HT1080 (cell line): ENCODE data around the gene ERCC6L. TPM values are rescaled to one million over a fixed set of nuclear protein-coding genes. Genes with fewer than 3 reads are reported as not detected.

ENCODE experiments used
- DNase-seq: peaks from one replicate; pipeline ENCODE4 v3.0.0-alpha.2; 2015; ENCODE audit warnings: low read depth
- small RNA-seq: library from RNA; depleted of rRNA; stranded (forward); fragments of <200 nt; gene quantifications from one replicate; pipeline ENCODE3, GENCODE V24; 2014
- total RNA-seq: library from RNA; depleted of rRNA; stranded (reverse); fragments of >200 nt; shearing (Covaris generic); gene quantifications from 2 replicates; pipeline ENCODE4 v1.2.3, GENCODE V29; 2014; rRNA removed

ERCC6L gene
- total RNA-seq, 1 experiment from 2014 or later, result 10.5 TPM

- DNase-seq, result no peak
Observed at GRCh38 chrX:72169008-72169728, 69.7 kb downstream of the ERCC6L start.

DNA sequence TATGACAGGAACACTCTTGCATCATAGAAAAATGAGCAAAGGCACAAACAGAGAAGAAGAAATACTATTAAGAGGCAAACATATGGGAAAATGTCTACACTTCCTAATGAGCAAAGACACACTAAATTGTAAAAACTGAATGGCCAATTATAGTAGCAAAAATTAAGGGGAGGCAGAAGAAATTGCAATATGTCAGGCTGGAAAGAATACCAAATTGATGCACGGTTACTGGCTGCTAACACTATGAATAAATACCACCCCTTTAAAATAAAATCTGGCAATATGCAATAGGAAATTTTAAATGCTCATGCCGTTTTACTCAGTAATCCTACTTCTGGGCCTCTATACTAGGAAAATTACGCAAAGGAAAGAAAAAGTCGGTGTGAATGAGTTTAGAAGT lies 73.3 kb downstream of the ERCC6L start:
- DNase-seq, result no peak

- DNase-seq, result no peak
Observed at GRCh38 chrX:72159769-72160168, 79.1 kb downstream of the ERCC6L start.

DNA sequence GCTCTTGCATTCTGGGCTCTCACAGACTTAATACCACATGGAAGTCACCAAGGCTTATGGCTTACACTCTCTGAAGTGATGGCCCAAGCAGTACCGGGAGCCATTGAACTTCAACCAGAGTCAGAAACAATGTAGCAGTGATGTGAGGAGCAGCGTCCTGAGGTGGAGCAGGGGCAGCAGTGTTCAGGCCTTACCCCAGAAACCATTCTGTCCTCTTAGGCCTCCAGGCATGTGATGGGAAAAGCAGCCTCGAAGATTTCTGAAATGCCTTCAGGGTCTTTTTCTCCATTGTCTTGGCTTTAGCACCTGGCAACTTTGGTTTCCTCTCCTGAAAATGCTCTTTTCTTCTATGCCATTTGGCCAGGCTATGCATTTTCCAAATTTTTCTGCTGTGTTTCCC lies 80.1 kb downstream of the ERCC6L start:
- no peak for DNase-seq

Small RNA genes within 50 kb of the gene (small RNA-seq; reads per million reads assigned to genes)
- not detected for gene RF00019

Other genes with a start within 250 kb of the ERCC6L start
- gene RTL5, start 107.1 kb downstream of the ERCC6L start, total RNA-seq, result not detected in 2 replicates
- 11.2 and 14.3 TPM in 2 replicates for gene PIN4, start 57.3 kb downstream of the ERCC6L start, total RNA-seq
- 1,087 and 1,109 TPM in 2 replicates for gene RPS4X, start 38.2 kb upstream of the ERCC6L start, total RNA-seq
- 3.2 TPM in 1 of 2 replicates, not detected in the other for gene CITED1, start 66.9 kb upstream of the ERCC6L start, total RNA-seq